ENCODE data around the gene RSL24D1.
"Not testable (repeated sequence)": the region's sequence is repeated elsewhere in the genome, so short reads cannot be mapped to it uniquely, and the experiment has no call there.

Gene RSL24D1

GRCh38 chr15:55204464-55204863 is 7.7 kb upstream of the RSL24D1 start:
- DNase-seq: no peak

GRCh38 chr15:55202206-55202605 is 5.5 kb upstream of the RSL24D1 start:
- no peak for DNase-seq

GRCh38 chr15:55198706-55199105 is 2.0 kb upstream of the RSL24D1 start:
- DNase-seq: no peak

GRCh38 chr15:55197719-55198118 is 978 bp upstream of the RSL24D1 start:
- DNase-seq: no peak

- no peak for DNase-seq
These were observed 593 bp upstream of the RSL24D1 start for GRCh38 chr15:55197362-55197705.

GRCh38 chr15:55195996-55196395 is 745 bp downstream of the RSL24D1 start:
- no peak for DNase-seq

- no peak for DNase-seq
These were observed 2.5 kb downstream of the RSL24D1 start for GRCh38 chr15:55194256-55194655.

GRCh38 chr15:55186331-55186730 is 10.4 kb downstream of the RSL24D1 start:
- no peak for DNase-seq

GRCh38 chr15:55183679-55184078 is 13.1 kb downstream of the RSL24D1 start:
- no peak for DNase-seq

- DNase-seq: no peak
These were observed 17.6 kb downstream of the RSL24D1 start for GRCh38 chr15:55179141-55179540.

- no peak for DNase-seq
These were observed 26.4 kb downstream of the RSL24D1 start for GRCh38 chr15:55170361-55170760.

GRCh38 chr15:55168350-55168974 is 28.3 kb downstream of the RSL24D1 start:
- peak; percentile 54 for DNase-seq

GRCh38 chr15:55164284-55164683 is 32.5 kb downstream of the RSL24D1 start:
- DNase-seq: no peak

- peak; percentile 28 for DNase-seq
These were observed 45.1 kb downstream of the RSL24D1 start for GRCh38 chr15:55151631-55152030.

GRCh38 chr15:55143132-55143531 is 53.6 kb downstream of the RSL24D1 start:
- not testable (repeated sequence) for DNase-seq

GRCh38 chr15:55133972-55134371 is 62.8 kb downstream of the RSL24D1 start:
- no peak for DNase-seq

- no peak for DNase-seq
These were observed 64.1 kb downstream of the RSL24D1 start for GRCh38 chr15:55132672-55133071.
